HEK293 (cell line): Measurements from ENCODE around the gene ATRNL1.
"Not testable (repeated sequence)": the region's sequence is repeated elsewhere in the genome, so short reads cannot be mapped to it uniquely, and the experiment has no call there.

Experiments used
- CTCF ChIA-PET: fragments of 350-600 bp; formaldehyde crosslinking; extraction: SDS; loops from one replicate; lab custom pipeline; 2021; ENCODE audit warnings: antibody characterized with exemption; lab: Yijun Ruan, JAX
- POLR2A ChIA-PET: fragments of 300-600 bp; formaldehyde crosslinking; extraction: SDS; loops from one replicate; lab custom pipeline; 2020; ENCODE audit warnings: antibody characterized with exemption, inconsistent platforms; lab: Yijun Ruan, JAX
- H3K27ac ChIP-seq: fragments of 200-500 bp; sonication (Bioruptor generic); 2 replicates; pipeline ENCODE4 v1.5.1; 2014; ENCODE audit warnings: low read depth, low read length, control low read depth, inconsistent platforms; ENCODE audit errors: extremely low read depth
- H3K36me3 ChIP-seq, 2 experiments: fragments of 200-500 bp in 1 of 2; sonication (Bioruptor generic) in 1 of 2; 1 replicate in 1 of 2; 2 replicates in 1 of 2; pipeline ENCODE4 v1.5.1; 2014 to 2017; ENCODE audit warnings: inconsistent platforms in 2 of 2, low read length in 2 of 2; ENCODE audit not compliant: control insufficient read depth in 2 of 2, insufficient read depth in 1 of 2
- H3K4me1 ChIP-seq: fragments of 200-500 bp; sonication (Bioruptor generic); 2 replicates; pipeline ENCODE4 v1.5.1; 2014; ENCODE audit warnings: mild to moderate bottlenecking, low read length, inconsistent platforms; ENCODE audit not compliant: control insufficient read depth, insufficient read depth
- H3K4me3 ChIP-seq: 2 replicates; pipeline ENCODE4 v1.5.1; 2011; ENCODE audit warnings: low read depth, mild to moderate bottlenecking, control low read depth, low read length, moderate library complexity
- H3K9me3 ChIP-seq: fragments of 200-500 bp; sonication (Bioruptor generic); 2 replicates; pipeline ENCODE4 v1.5.1; 2014; ENCODE audit warnings: low read depth, low read length, inconsistent platforms; ENCODE audit not compliant: control insufficient read depth, insufficient read depth
- FEZF1 ChIP-seq: fragments of 450-650 bp; formaldehyde crosslinking; IDR thresholded peaks from 2 replicates; pipeline ENCODE4 v1.5.1; 2016; ENCODE audit warnings: missing biosample characterization, missing genetic modification characterization
- GLI2 ChIP-seq: fragments of 450-650 bp; formaldehyde crosslinking; IDR thresholded peaks from 2 replicates; pipeline ENCODE4; 2017; ENCODE audit warnings: missing biosample characterization, missing genetic modification characterization, low read depth, borderline replicate concordance
- KLF16 ChIP-seq: fragments of 450-650 bp; formaldehyde crosslinking; IDR thresholded peaks from 2 replicates; pipeline ENCODE4 v1.5.1; 2017; ENCODE audit warnings: missing biosample characterization, missing genetic modification characterization
- MEIS1 ChIP-seq: sonication (generic); formaldehyde crosslinking; IDR thresholded peaks from 2 replicates; pipeline ENCODE4 v1.8.1; 2022; ENCODE audit warnings: missing genetic modification reagents, mild to moderate bottlenecking, borderline replicate concordance
- TRIM28 ChIP-seq: IDR thresholded peaks from 2 replicates; pipeline ENCODE4 v1.6.1; 2011; ENCODE audit warnings: low read length, control low read depth, borderline replicate concordance
- ZBTB48 ChIP-seq: fragments of 450-650 bp; formaldehyde crosslinking; IDR thresholded peaks from 2 replicates; pipeline ENCODE4 v1.5.1; 2016; ENCODE audit warnings: missing biosample characterization, missing genetic modification characterization
- ZEB2 ChIP-seq: fragments of 450-650 bp; formaldehyde crosslinking; IDR thresholded peaks from 2 replicates; pipeline ENCODE4 v1.5.1; 2016; ENCODE audit warnings: missing biosample characterization, missing genetic modification characterization
- ZNF155 ChIP-seq: fragments of 450-650 bp; formaldehyde crosslinking; IDR thresholded peaks from 2 replicates; pipeline ENCODE4 v1.5.1; 2016; ENCODE audit warnings: missing biosample characterization, missing genetic modification characterization
- ZNF274 ChIP-seq, 2 experiments: fragments of 200-500 bp in 1 of 2; fragments of 450-650 bp in 1 of 2; sonication (Bioruptor generic) in 1 of 2; formaldehyde crosslinking in 1 of 2; IDR thresholded peaks; 2 replicates each; pipeline versions ENCODE4 v1.5.1 to v1.6.1; 2014 to 2016; ENCODE audit warnings: borderline replicate concordance in 1 of 2, inconsistent platforms in 1 of 2, low read length in 1 of 2, missing biosample characterization in 1 of 2, missing genetic modification characterization in 1 of 2
- ZNF335 ChIP-seq: fragments of 450-650 bp; formaldehyde crosslinking; conservative IDR thresholded peaks from 2 replicates; pipeline ENCODE4 v1.5.1; 2016; ENCODE audit warnings: missing biosample characterization, missing genetic modification characterization
- ZNF354C ChIP-seq: fragments of 450-650 bp; formaldehyde crosslinking; IDR thresholded peaks from 2 replicates; pipeline ENCODE4 v1.5.1; 2016; ENCODE audit warnings: missing biosample characterization, missing genetic modification characterization, low read depth, borderline replicate concordance
- ZNF501 ChIP-seq: fragments of 450-650 bp; formaldehyde crosslinking; IDR thresholded peaks from 2 replicates; pipeline ENCODE4 v1.5.1; 2016; ENCODE audit warnings: missing biosample characterization, missing genetic modification characterization
- ZNF510 ChIP-seq: fragments of 450-650 bp; formaldehyde crosslinking; IDR thresholded peaks from 2 replicates; pipeline ENCODE4 v1.5.1; 2018; ENCODE audit warnings: mild to moderate bottlenecking, missing genetic modification characterization, missing biosample characterization; ENCODE audit not compliant: insufficient replicate concordance
- ZNF530 ChIP-seq: fragments of 450-650 bp; formaldehyde crosslinking; IDR thresholded peaks from 2 replicates; pipeline ENCODE4 v1.5.1; 2016; ENCODE audit warnings: low read depth, missing biosample characterization, missing genetic modification characterization
- ZNF792 ChIP-seq: fragments of 450-650 bp; formaldehyde crosslinking; IDR thresholded peaks from 2 replicates; pipeline ENCODE4 v1.5.1; 2016; ENCODE audit warnings: missing biosample characterization, missing genetic modification characterization
- TF ChIP-seq, protein P1 (sequence below): fragments of 450-650 bp; formaldehyde crosslinking; IDR thresholded peaks from 2 replicates; pipeline ENCODE4 v1.5.1; 2016; ENCODE audit warnings: missing biosample characterization, missing genetic modification characterization
- TF ChIP-seq, protein P2 (sequence below): fragments of 450-650 bp; formaldehyde crosslinking; IDR thresholded peaks from 2 replicates; pipeline ENCODE4 v1.5.1; 2016; ENCODE audit warnings: missing biosample characterization, missing genetic modification characterization
- TF ChIP-seq, protein P3 (sequence below): fragments of 450-650 bp; formaldehyde crosslinking; IDR thresholded peaks from 2 replicates; pipeline ENCODE4 v1.5.1; 2016; ENCODE audit warnings: missing biosample characterization, missing genetic modification characterization
- TF ChIP-seq, protein P4 (sequence below): fragments of 450-650 bp; formaldehyde crosslinking; IDR thresholded peaks from 2 replicates; pipeline ENCODE4 v1.5.1; 2016; ENCODE audit warnings: missing biosample characterization, missing genetic modification characterization

The ATRNL1 gene

DNA sequence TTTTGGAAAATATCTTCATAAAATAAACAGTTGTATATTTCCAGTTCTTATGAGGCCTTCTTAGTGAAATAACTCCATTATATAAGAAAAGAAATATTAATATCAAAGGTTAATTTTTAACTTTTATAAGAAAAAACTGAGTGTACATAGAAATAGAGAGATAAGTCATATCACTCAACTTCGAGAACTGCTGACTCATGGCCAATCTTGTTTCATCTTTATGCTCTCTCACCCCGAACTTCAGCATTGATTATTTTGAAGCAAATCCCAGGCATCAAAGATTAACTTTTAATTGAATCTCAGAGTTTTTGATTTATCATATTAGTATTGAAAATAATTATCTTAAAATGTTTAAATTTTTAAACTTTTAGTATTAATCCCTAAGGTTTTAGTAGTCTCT lies 652.8 kb downstream of the ATRNL1 start:
- Histone ChIP-seq H3K9me3 (no peaks in the 10 kb centered on the region), H3K4me1 (no peaks in the 10 kb centered on the region), H3K4me3 (no peak overlapping the region), H3K36me3 (no peaks in the 10 kb centered on the region), H3K27ac (no peak overlapping the region)
- TF ChIP-seq MEIS1 (CRISPR knock-in tag) (no peak), ZNF274 (IDR thresholded peaks at IDR 0.05; ENCODE audit: low read length) (no peak), ZNF274 (tag by site-specific recombination; IDR thresholded peaks at IDR 0.05; ENCODE audit: borderline replicate concordance) (no peak)
- TF ChIP-seq, protein P1, sequence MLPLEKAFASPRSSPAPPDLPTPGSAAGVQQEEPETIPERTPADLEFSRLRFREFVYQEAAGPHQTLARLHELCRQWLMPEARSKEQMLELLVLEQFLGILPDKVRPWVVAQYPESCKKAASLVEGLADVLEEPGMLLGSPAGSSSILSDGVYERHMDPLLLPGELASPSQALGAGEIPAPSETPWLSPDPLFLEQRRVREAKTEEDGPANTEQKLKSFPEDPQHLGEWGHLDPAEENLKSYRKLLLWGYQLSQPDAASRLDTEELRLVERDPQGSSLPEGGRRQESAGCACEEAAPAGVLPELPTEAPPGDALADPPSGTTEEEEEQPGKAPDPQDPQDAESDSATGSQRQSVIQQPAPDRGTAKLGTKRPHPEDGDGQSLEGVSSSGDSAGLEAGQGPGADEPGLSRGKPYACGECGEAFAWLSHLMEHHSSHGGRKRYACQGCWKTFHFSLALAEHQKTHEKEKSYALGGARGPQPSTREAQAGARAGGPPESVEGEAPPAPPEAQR (tag by site-specific recombination), result no peak
- ChIA-PET POLR2A (no interaction called here), CTCF (no interaction called here)

DNA sequence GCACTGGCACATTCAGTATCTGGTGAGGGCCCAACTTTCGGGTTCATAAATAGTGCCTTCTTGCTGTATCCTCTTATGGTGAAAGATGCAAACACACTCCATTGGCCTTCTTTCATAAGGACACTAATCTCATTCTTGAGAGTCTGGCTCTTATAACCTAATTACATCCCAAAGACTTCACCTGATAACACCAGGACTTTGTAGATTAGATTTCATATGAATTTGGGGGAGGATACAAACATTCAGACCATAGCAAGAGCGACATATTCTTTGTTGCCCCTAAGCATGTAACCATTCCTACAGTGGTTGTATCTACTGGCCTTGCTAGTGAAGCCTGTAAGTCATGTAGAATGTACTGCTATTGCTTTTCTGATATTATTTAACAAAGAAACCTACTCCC lies 654.6 kb downstream of the ATRNL1 start:
- no peak overlapping the region for H3K27ac ChIP-seq
- CTCF ChIA-PET, result no interaction called here
- H3K4me3 ChIP-seq, result no peak overlapping the region
- POLR2A ChIA-PET, result no interaction called here
- H3K36me3 ChIP-seq, result no peaks in the 10 kb centered on the region
- TF ChIP-seq ZNF510 (tag by site-specific recombination), result no peak
- no peaks in the 10 kb centered on the region for H3K4me1 ChIP-seq
- no peaks in the 10 kb centered on the region for H3K9me3 ChIP-seq

DNA sequence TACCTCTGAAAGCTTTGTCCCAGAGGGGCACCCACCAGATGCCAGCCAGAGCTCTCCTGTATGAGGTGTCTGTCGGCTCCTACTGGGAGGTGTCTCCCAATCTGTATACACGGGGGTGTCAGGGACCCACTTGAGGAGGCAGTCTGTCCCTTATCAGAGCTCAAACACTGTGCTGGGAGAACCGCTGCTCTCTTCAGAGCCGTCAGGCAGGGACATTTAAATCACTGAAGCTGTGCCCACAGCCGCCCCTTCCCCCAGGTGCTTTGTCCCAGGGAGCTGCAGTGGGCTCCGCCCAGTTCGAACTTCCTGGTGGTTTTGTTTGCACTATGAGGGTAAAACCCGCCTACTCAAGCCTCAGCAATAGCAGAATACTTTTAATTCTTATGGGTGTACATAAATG lies 665.3 kb downstream of the ATRNL1 start:
- POLR2A ChIA-PET, H3K4me1 ChIP-seq, CTCF ChIA-PET, H3K36me3 ChIP-seq, H3K9me3 ChIP-seq, H3K27ac ChIP-seq, H3K4me3 ChIP-seq: not testable (repeated sequence)

DNA sequence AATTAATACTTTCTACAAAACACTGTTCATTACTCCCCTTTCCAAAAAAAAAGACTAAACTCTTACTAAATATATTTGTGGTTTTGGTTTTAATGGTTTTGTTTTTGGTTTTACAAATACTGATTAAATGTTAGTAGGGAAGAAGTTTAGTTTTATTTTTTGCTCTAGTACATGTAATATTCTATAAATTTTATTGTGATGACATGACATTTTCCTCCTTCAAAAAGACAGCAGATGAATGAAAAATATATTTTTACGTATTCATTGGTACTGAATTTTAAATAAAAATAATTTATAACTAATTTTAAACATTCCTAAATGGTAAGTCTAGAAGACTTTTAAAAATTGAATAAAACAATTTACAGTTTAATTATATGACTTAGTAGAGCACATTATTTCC lies 667.0 kb downstream of the ATRNL1 start:
- H3K27ac ChIP-seq, result no peak overlapping the region
- H3K9me3 ChIP-seq, result no peaks in the 10 kb centered on the region
- no peaks in the 10 kb centered on the region for H3K4me1 ChIP-seq
- ChIA-PET POLR2A (no interaction called here), CTCF (no interaction called here)
- H3K36me3 ChIP-seq, result no peaks in the 10 kb centered on the region
- no peak overlapping the region for H3K4me3 ChIP-seq
- TF ChIP-seq ZEB2 (tag by site-specific recombination) (no peak), FEZF1 (no peak), ZNF530 (no peak), KLF16 (tag by site-specific recombination) (no peak), GLI2 (tag by site-specific recombination) (no peak), ZNF792 (tag by site-specific recombination) (no peak), ZNF155 (no peak), ZBTB48 (tag by site-specific recombination) (no peak), TRIM28 (no peak), ZNF335 (no peak), ZNF354C (tag by site-specific recombination) (no peak), ZNF501 (tag by site-specific recombination) (no peak)
- TF ChIP-seq, protein P2, sequence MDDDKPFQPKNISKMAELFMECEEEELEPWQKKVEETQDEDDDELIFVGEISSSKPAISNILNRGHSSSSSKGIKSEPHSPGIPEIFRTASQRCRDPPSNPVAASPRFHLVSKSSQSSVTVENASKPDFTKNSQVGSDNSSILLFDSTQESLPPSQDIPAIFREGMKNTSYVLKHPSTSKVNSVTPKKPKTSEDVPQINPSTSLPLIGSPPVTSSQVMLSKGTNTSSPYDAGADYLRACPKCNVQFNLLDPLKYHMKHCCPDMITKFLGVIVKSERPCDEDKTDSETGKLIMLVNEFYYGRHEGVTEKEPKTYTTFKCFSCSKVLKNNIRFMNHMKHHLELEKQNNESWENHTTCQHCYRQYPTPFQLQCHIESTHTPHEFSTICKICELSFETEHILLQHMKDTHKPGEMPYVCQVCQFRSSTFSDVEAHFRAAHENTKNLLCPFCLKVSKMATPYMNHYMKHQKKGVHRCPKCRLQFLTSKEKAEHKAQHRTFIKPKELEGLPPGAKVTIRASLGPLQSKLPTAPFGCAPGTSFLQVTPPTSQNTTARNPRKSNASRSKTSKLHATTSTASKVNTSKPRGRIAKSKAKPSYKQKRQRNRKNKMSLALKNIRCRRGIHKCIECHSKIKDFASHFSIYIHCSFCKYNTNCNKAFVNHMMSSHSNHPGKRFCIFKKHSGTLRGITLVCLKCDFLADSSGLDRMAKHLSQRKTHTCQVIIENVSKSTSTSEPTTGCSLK, result no peak
- TF ChIP-seq, protein P3, sequence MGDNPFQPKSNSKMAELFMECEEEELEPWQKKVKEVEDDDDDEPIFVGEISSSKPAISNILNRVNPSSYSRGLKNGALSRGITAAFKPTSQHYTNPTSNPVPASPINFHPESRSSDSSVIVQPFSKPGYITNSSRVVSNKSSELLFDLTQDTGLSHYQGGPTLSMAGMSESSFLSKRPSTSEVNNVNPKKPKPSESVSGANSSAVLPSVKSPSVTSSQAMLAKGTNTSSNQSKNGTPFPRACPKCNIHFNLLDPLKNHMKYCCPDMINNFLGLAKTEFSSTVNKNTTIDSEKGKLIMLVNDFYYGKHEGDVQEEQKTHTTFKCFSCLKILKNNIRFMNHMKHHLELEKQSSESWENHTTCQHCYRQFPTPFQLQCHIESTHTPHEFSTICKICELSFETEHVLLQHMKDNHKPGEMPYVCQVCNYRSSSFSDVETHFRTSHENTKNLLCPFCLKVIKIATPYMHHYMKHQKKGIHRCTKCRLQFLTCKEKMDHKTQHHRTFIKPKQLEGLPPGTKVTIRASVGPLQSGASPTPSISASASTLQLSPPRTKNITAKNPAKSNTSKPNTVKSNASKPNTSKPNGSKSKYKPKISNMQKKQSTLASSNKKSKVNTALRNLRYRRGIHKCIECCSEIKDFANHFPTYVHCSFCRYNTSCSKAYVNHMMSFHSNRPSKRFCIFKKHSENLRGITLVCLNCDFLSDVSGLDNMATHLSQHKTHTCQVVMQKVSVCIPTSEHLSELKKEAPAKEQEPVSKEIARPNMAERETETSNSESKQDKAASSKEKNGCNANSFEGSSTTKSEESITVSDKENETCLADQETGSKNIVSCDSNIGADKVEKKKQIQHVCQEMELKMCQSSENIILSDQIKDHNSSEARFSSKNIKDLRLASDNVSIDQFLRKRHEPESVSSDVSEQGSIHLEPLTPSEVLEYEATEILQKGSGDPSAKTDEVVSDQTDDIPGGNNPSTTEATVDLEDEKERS (tag by site-specific recombination), result no peak
- TF ChIP-seq, protein P4, sequence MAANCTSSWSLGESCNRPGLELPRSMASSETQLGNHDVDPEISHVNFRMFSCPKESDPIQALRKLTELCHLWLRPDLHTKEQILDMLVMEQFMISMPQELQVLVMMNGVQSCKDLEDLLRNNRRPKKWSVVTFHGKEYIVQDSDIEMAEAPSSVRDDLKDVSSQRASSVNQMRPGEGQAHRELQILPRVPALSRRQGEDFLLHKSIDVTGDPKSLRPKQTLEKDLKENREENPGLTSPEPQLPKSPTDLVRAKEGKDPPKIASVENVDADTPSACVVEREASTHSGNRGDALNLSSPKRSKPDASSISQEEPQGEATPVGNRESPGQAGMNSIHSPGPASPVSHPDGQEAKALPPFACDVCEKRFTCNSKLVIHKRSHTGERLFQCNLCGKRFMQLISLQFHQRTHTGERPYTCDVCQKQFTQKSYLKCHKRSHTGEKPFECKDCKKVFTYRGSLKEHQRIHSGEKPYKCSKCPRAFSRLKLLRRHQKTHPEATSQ (tag by site-specific recombination), result no peak
